HepG2 (cell line): Measurements from ENCODE around the gene SUPT6H.

Experiments
- CTCF ChIP-seq: sonication (generic); formaldehyde crosslinking; IDR thresholded peaks from 2 replicates; pipeline ENCODE4 v1.5.0; 2020; ENCODE audit warnings: mild to moderate bottlenecking, missing genetic modification reagents, moderate library complexity
- DMTF1 ChIP-seq: sonication (generic); formaldehyde crosslinking; IDR thresholded peaks from 2 replicates; pipeline ENCODE4 v1.4.0; 2020; ENCODE audit warnings: mild to moderate bottlenecking, missing genetic modification reagents
- ESRRA ChIP-seq: sonication (generic); formaldehyde crosslinking; IDR thresholded peaks from 2 replicates; pipeline ENCODE4 v1.5.1; 2020; ENCODE audit warnings: mild to moderate bottlenecking, low read depth, missing genetic modification reagents
- IKZF1 ChIP-seq: fragments of 450-650 bp; IDR thresholded peaks from 2 replicates; pipeline ENCODE4 v1.7.1; 2016
- IRF2 ChIP-seq: IDR thresholded peaks from 2 replicates; pipeline ENCODE4 v1.6.1; 2018; ENCODE audit warnings: missing genetic modification reagents, missing compliant biosample characterization
- MAX ChIP-seq: IDR thresholded peaks from 2 replicates; pipeline ENCODE4 v1.6.1; 2012; ENCODE audit warnings: inconsistent platforms
- RORA ChIP-seq: sonication (generic); formaldehyde crosslinking; IDR thresholded peaks from 2 replicates; pipeline ENCODE4 v1.5.0; 2020; ENCODE audit warnings: mild to moderate bottlenecking, missing genetic modification reagents, moderate library complexity
- TAF1 ChIP-seq: sonication (generic); formaldehyde crosslinking; IDR thresholded peaks from 2 replicates; pipeline ENCODE4 v1.4.0; 2020; ENCODE audit warnings: missing genetic modification reagents
- ZFP36 ChIP-seq: fragments of 150-350 bp; IDR thresholded peaks from 2 replicates; pipeline ENCODE4 v1.6.1; 2018; ENCODE audit warnings: borderline replicate concordance, low read length, low read depth; ENCODE audit not compliant: partially characterized antibody
- TF ChIP-seq, protein P1 (sequence below): sonication (generic); formaldehyde crosslinking; IDR thresholded peaks from 2 replicates; pipeline ENCODE4 v1.4.0; 2020; ENCODE audit warnings: low read depth, mild to moderate bottlenecking, missing genetic modification reagents

GRCh38 chr17:28741358-28742349 is 79.6 kb downstream of the SUPT6H start:
- TF ChIP-seq, protein P1, sequence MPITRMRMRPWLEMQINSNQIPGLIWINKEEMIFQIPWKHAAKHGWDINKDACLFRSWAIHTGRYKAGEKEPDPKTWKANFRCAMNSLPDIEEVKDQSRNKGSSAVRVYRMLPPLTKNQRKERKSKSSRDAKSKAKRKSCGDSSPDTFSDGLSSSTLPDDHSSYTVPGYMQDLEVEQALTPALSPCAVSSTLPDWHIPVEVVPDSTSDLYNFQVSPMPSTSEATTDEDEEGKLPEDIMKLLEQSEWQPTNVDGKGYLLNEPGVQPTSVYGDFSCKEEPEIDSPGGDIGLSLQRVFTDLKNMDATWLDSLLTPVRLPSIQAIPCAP (CRISPR knock-in tag), result no peak
- TF ChIP-seq ESRRA (CRISPR knock-in tag) (no peak), IKZF1 (no peak), ZFP36 (no peak), DMTF1 (CRISPR knock-in tag) (no peak), RORA (CRISPR knock-in tag) (no peak), IRF2 (CRISPR knock-in tag) (no peak), TAF1 (CRISPR knock-in tag) (no peak), CTCF (no peak), MAX (no peak)
